A549 treated with AZD2906 at 1 μM for 4 hours (cell line): ENCODE measurements around the gene VCY. TPM values are rescaled to one million over a fixed set of nuclear protein-coding genes. Genes with fewer than 3 reads are reported as not detected.

Source experiments
- total RNA-seq: library from RNA; stranded (reverse); fragments of 200-300 nt; extraction: Qiagen RNA extraction; gene quantifications from 5 replicates; pipeline ENCODE4 v1.2.3, GENCODE V29; 2022

VCY gene
- not detected in 5 replicates for total RNA-seq

DNA sequence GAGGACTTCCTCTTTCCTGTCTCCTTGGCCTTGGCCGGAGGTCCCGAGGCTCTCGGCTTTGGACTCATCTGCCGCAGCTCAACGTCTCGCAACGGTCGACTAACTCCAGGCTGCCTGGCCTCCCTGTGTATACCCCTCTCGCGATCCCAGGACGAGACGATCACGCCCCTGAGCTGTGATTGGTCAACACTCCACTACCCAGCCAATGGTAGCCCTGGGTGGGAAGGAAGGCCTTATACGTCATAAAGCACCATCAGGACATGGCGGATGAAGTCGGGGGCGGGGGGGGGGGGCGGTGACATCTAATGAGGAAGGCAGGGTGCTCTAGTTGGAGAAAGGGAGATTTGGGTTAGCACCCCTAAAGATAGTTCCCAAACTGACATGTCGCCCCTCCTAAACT, at the start of gene VCY:
Gene VCY, minus strand, starts transcription at position 101 of the 400 bp plus-strand sequence. Its CDS starts 33 bp downstream, at position 68.

Other genes with a start within 250 kb of the VCY start
- gene VCY1B, start 69.8 kb upstream of the VCY start, total RNA-seq = not detected in 5 replicates